Measurements from ENCODE around the gene POLDIP2. TPM values are rescaled to one million over a fixed set of nuclear protein-coding genes. Genes with fewer than 3 reads are reported as not detected.

POLDIP2 gene
- total RNA-seq, 2 experiments from 2014 or later: 88.8 to 89.2 TPM

- Histone ChIP-seq H3K79me2 (ENCODE audit: insufficient read depth, low read depth, low read length) (peaks cover 38% of the 10 kb centered on the region), H3K4me2 (ENCODE audit: low read length) (no peak overlapping the region), H3K4me1 (ENCODE audit: insufficient read depth, low read length, poor library complexity, severe bottlenecking) (peaks cover 10% of the 10 kb centered on the region), H4K20me1 (ENCODE audit: insufficient read depth, low read length) (0 out of 2 replicates have a peak, but pooled peaks cover 7% of the 10 kb centered on the region), H3K36me3 (ENCODE audit: insufficient read depth, low read length) (peaks cover 66% of the 10 kb centered on the region), H3K9me3 (ENCODE audit: low read length) (no peaks in the 10 kb centered on the region), H3K9me2 (ENCODE audit: insufficient read depth, low read length) (no peaks in the 10 kb centered on the region), H3K4me3 (ENCODE audit: low read depth, low read length, poor library complexity, severe bottlenecking) (no peak overlapping the region), H2AFZ (ENCODE audit: low read length) (no peak overlapping the region), H3K27ac (ENCODE audit: low read depth, low read length, poor library complexity, severe bottlenecking) (no peak overlapping the region)
- ChIA-PET CTCF (ENCODE audit: unreplicated experiment) (no interaction called here), POLR2A (interaction anchor here (0.6 kb wide), 2 partner anchors 17 to 19 kb away, joined by 3 to 4 read pairs; no protein-coding TSS in a partner anchor)
- no peak for DNase-seq (ENCODE audit: low spot score)
- TF ChIP-seq EZH2phosphoT487 (IDR thresholded peaks at IDR 0.05; ENCODE audit: borderline replicate concordance, low read depth, low read length) (no peak), CTCF (conservative IDR thresholded peaks at IDR 0.05; ENCODE audit: low read length) (no peak)
- intact Hi-C loops (cut with micrococcal nuclease; ENCODE audit: unreplicated experiment): no loop called here
- BruUV-seq (replicated peaks): TSS peak; percentile 25
Measured at GRCh38 chr17:28327031-28327607, 30.2 kb downstream of the POLDIP2 start.

- POLR2A ChIA-PET: interaction anchor here (0.6 to 1.1 kb wide), 3 partner anchors 16 to 31 kb away, joined by 3 to 4 read pairs (median 4); partner anchors contain the start of gene POLDIP2
Measured at GRCh38 chr17:28326114-28326513, 31.2 kb downstream of the POLDIP2 start.

More at GRCh38 chr17:28326114-28326513, 31.2 kb downstream of the POLDIP2 start:
- H3K9me3 ChIP-seq (ENCODE audit: low read length): no peaks in the 10 kb centered on the region
- TF ChIP-seq EZH2phosphoT487 (IDR thresholded peaks at IDR 0.05; ENCODE audit: borderline replicate concordance, low read depth, low read length) (no peak), CTCF (conservative IDR thresholded peaks at IDR 0.05; ENCODE audit: low read length) (no peak)
- peaks cover 49% of the 10 kb centered on the region for H3K79me2 ChIP-seq (ENCODE audit: insufficient read depth, low read depth, low read length)
- 0 out of 2 replicates have a peak, but pooled peaks cover 7% of the 10 kb centered on the region for H4K20me1 ChIP-seq (ENCODE audit: insufficient read depth, low read length)
- peaks cover 18% of the 10 kb centered on the region for H3K4me1 ChIP-seq (ENCODE audit: insufficient read depth, low read length, poor library complexity, severe bottlenecking)
- BruUV-seq (replicated peaks): no TSS peak
- CTCF ChIA-PET (ENCODE audit: unreplicated experiment): no interaction called here
- H3K36me3 ChIP-seq (ENCODE audit: insufficient read depth, low read length): peaks cover 76% of the 10 kb centered on the region
- no peak overlapping the region for H3K4me2 ChIP-seq (ENCODE audit: low read length)
- H2AFZ ChIP-seq (ENCODE audit: low read length): no peak overlapping the region
- intact Hi-C loops (cut with micrococcal nuclease; ENCODE audit: unreplicated experiment): no loop called here
- no peak for DNase-seq (ENCODE audit: low spot score)
- H3K27ac ChIP-seq (ENCODE audit: low read depth, low read length, poor library complexity, severe bottlenecking): no peak overlapping the region
- no peak overlapping the region for H3K4me3 ChIP-seq (ENCODE audit: low read depth, low read length, poor library complexity, severe bottlenecking)
- no peaks in the 10 kb centered on the region for H3K9me2 ChIP-seq (ENCODE audit: insufficient read depth, low read length)

Measured in OCI-LY7 (cell line).